Neural crest cell (in vitro differentiated cells): Measurements from ENCODE around the gene METTL8. TPM values are rescaled to one million over a fixed set of nuclear protein-coding genes. Genes with fewer than 3 reads are reported as not detected.

Experiments
- DNase-seq: peaks from one replicate; pipeline ENCODE4 v3.0.0; 2021; ENCODE audit warnings: low read depth, mixed read lengths, low spot score
- H3K27ac Mint-ChIP-seq: one replicate; pipeline ENCODE4 v1.8.0; 2021; ENCODE audit warnings: mild to moderate bottlenecking, mixed read lengths; ENCODE audit not compliant: unreplicated experiment
- H3K27me3 Mint-ChIP-seq: 2 replicates; pipeline ENCODE4 v1.8.0; 2021; ENCODE audit warnings: low read depth, mild to moderate bottlenecking, mixed read lengths
- H3K36me3 Mint-ChIP-seq: 2 replicates; pipeline ENCODE4 v1.8.0; 2021; ENCODE audit warnings: low read depth, mild to moderate bottlenecking, mixed read lengths
- H3K4me1 Mint-ChIP-seq: 2 replicates; pipeline ENCODE4 v1.8.0; 2021; ENCODE audit warnings: mixed read lengths
- H3K4me3 Mint-ChIP-seq: one replicate; pipeline ENCODE4 v1.8.0; 2021; ENCODE audit warnings: mild to moderate bottlenecking, mixed read lengths
- H3K9me3 Mint-ChIP-seq: 2 replicates; pipeline ENCODE4 v1.8.0; 2021; ENCODE audit warnings: mixed read lengths
- total RNA-seq: library from RNA; stranded (reverse); gene quantifications from 2 replicates; pipeline ENCODE4 v1.2.1, GENCODE V29; 2021
- TF ChIP-seq, protein P1 (sequence below): fragments of 200-600 bp; sonication (generic); conservative IDR thresholded peaks from 2 replicates; pipeline ENCODE4 v1.5.0; 2021; ENCODE audit warnings: antibody characterized with exemption, mild to moderate bottlenecking

Gene METTL8
- total RNA-seq, 1 donor from 2014 or later: 21.6 TPM

DNA sequence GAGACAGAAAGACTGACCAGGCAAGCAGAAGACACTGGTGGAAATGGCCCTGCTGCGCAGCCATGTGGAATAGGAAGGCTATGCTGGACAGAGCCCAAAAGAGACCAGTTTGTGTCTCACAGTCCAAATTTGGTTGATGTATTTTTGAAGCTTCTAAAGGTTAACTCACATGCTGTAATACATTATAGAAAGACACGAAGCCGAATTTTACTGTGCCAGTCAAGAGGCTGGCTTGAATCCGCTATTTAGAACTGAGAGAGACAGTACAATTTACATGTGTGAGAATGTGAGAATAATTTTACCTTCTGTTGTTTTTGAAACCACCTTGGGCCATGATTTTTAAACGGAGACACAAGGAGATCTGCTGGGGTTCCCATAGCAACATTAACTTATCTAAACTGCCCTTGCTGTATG, 113.6 kb downstream of the METTL8 start:
- no peak for DNase-seq
- no peak overlapping the region for H3K27ac Mint-ChIP-seq
- no peak overlapping the region for H3K4me3 Mint-ChIP-seq
- H3K36me3 Mint-ChIP-seq: peaks cover 2% of the 10 kb centered on the region
- H3K4me1 Mint-ChIP-seq: peaks cover 24% of the 10 kb centered on the region
- TF ChIP-seq, protein P1, sequence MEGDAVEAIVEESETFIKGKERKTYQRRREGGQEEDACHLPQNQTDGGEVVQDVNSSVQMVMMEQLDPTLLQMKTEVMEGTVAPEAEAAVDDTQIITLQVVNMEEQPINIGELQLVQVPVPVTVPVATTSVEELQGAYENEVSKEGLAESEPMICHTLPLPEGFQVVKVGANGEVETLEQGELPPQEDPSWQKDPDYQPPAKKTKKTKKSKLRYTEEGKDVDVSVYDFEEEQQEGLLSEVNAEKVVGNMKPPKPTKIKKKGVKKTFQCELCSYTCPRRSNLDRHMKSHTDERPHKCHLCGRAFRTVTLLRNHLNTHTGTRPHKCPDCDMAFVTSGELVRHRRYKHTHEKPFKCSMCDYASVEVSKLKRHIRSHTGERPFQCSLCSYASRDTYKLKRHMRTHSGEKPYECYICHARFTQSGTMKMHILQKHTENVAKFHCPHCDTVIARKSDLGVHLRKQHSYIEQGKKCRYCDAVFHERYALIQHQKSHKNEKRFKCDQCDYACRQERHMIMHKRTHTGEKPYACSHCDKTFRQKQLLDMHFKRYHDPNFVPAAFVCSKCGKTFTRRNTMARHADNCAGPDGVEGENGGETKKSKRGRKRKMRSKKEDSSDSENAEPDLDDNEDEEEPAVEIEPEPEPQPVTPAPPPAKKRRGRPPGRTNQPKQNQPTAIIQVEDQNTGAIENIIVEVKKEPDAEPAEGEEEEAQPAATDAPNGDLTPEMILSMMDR: no peak
- no peaks in the 10 kb centered on the region for H3K9me3 Mint-ChIP-seq
- H3K27me3 Mint-ChIP-seq: no peaks in the 10 kb centered on the region

DNA sequence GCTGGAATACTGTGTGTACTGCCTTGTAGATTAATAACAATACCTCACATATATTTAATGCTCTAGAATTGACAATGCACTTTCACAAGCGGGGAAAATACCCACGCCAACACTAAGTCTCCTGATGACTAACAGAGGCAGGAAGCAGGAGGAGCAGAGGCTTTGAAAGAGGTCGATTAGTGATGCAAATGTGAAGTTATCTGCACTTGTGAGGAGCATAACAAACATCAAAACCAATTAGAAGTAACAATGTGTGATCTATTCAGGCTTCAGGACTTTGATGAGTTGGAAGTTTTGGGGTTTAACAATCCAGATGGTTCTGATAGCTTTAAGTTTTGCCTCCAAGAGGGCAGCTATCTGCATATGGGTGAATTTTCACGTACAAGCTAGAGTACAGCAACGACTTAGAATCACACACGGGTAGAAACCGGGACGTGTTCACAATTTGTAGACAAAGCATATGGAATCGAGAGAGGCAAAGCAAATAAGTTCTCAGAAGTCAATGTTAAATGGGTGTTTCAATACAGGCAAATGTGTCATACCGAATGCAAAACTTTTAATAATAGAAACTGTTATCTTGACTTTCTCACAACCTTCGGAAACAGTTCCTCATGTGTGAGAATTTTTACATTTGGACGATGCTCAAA, 114.5 kb downstream of the METTL8 start:
- Mint-ChIP-seq H3K27ac (peak overlapping the region; percentile 72), H3K36me3 (peaks cover 4% of the 10 kb centered on the region), H3K9me3 (no peaks in the 10 kb centered on the region), H3K4me1 (peaks cover 24% of the 10 kb centered on the region), H3K4me3 (no peak overlapping the region), H3K27me3 (no peaks in the 10 kb centered on the region)
- TF ChIP-seq, protein P1: no peak
- DNase-seq: no peak

DNA sequence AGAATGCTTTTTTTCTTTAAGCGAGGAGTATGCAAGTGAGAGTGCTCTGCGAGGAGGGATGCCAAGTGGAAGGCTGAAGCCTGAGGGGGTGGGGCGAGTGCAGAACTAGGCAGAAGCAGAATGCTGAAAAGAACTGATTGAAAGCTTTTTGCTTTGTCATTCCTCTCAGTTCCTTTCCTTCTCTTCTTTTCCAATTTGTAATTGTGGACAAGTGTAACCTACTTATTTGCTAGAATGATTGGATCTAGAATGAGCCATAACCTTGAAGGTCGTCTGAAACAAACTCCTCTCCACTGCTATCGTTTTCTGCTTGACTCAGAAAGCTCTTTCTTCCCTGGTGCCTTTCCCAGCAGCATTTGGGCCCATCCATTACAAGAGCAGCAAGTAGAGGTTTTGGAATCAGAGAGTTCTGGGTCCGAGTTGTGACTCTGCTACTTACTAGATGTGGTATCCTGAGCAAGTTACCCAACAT, 115.3 kb downstream of the METTL8 start:
- no peaks in the 10 kb centered on the region for H3K27me3 Mint-ChIP-seq
- DNase-seq: peak; percentile 9
- H3K27ac Mint-ChIP-seq: peak overlapping the region; percentile 72
- peaks cover 24% of the 10 kb centered on the region for H3K4me1 Mint-ChIP-seq
- H3K4me3 Mint-ChIP-seq: peak overlapping the region; percentile 35
- TF ChIP-seq, protein P1: no peak
- peaks cover 4% of the 10 kb centered on the region for H3K9me3 Mint-ChIP-seq
- H3K36me3 Mint-ChIP-seq: peaks cover 9% of the 10 kb centered on the region

DNA sequence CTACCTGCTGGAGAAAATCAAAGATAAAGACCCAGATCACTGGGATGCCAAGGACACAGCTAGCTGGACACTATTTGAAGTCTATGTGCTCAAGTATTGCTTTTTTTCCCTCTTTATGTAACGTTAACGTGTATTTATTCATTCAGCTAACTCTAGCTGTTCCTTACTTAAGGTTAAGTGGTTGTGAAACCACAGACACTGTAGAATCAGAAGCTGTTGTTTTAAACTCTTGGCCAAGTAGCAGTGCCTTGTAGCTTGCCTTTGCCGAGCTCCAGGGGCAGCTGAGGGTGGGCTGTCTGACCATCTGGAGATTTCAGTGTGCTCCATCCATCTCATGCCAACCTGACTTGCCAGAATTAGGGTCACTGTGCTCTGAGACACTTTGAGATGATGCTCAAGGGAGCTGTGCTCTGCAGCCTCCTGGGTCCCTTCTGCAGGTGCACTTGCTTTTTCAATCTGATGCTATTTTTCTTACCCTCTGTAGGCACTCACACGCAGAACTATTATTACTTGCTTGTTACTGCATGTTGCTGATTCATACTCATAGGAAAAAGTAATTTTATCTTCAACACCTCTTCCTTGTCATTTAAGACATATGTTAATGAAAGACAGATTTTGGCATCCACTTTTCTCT, 116.2 kb downstream of the METTL8 start:
- Mint-ChIP-seq H3K27ac (no peak overlapping the region), H3K27me3 (no peaks in the 10 kb centered on the region), H3K9me3 (peaks cover 4% of the 10 kb centered on the region), H3K4me3 (no peak overlapping the region), H3K4me1 (peaks cover 24% of the 10 kb centered on the region), H3K36me3 (peaks cover 9% of the 10 kb centered on the region)
- TF ChIP-seq, protein P1: no peak
- DNase-seq: no peak

DNA sequence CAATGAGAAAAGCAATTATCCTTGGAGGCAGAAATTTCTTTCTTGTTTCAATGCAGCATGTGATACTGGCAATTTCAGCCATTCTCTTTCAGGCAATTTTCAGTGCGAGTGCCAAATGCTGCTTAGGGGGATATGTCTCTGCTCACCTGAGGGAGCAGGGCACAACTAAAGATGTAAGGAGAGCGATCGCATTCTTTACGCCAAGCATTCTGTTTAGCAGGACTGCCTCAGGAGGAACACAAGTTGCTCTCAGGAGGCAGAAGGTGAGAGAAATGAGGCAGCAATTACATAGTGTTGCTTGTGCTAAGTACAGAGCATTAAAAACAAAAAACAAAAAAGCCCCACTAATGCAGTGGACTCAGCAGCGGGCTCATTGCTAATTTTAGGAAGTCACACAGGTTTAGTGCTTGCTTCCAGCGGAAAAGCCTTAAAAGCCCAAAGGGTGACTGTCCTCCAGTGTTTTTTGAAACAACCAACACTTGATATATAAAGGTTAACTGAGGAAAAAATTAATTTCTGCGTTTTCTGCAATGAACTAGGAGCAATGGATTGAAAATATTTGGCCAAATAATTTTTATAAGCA, 116.9 kb downstream of the METTL8 start:
- DNase-seq: no peak
- peaks cover 24% of the 10 kb centered on the region for H3K4me1 Mint-ChIP-seq
- H3K9me3 Mint-ChIP-seq: peaks cover 6% of the 10 kb centered on the region
- TF ChIP-seq, protein P1: no peak
- H3K4me3 Mint-ChIP-seq: no peak overlapping the region
- H3K36me3 Mint-ChIP-seq: peaks cover 11% of the 10 kb centered on the region
- no peaks in the 10 kb centered on the region for H3K27me3 Mint-ChIP-seq
- no peak overlapping the region for H3K27ac Mint-ChIP-seq
